Panc1 (cell line): ENCODE results near the gene AKAP13. TPM values are rescaled to one million over a fixed set of nuclear protein-coding genes. Genes with fewer than 3 reads are reported as not detected.
A peak's percentile ranks its signal among the peaks of the same experiment; 100 is the strongest.

Source experiments
- ATAC-seq: fragments of 200-7000 bp; cut with Tn5 transposase; 2 replicates; pipeline ENCODE4 v1.9.1; 2020; ENCODE audit warnings: mild to moderate bottlenecking, moderate library complexity
- BruUV-seq: library from RNA; stranded (reverse); fragments of 400-500 nt; replicated peaks from 2 replicates; lab custom pipeline; 2021; lab: Mats Ljungman, UMichigan
- CTCF ChIA-PET: fragments of 300-600 bp; sonication (Branson Sonifier 250); formaldehyde crosslinking; loops from one replicate; lab custom pipeline; 2022; ENCODE audit warnings: antibody characterized with exemption; lab: Charles Lee
- POLR2A ChIA-PET: fragments of 300-600 bp; sonication (Branson Sonifier 250); formaldehyde crosslinking; loops from one replicate; lab custom pipeline; 2022; ENCODE audit warnings: antibody characterized with exemption; lab: Charles Lee
- DNase-seq: peaks from one replicate; pipeline ENCODE4 v3.0.0-alpha.2; 2010; ENCODE audit warnings: low read depth, low spot score
- H3K27ac ChIP-seq: 2 replicates; pipeline ENCODE4 v1.5.1; 2011; ENCODE audit warnings: mild to moderate bottlenecking, low read length, inconsistent platforms
- H3K27me3 ChIP-seq: fragments of 200-500 bp; sonication (Bioruptor generic); 2 replicates; pipeline ENCODE4 v1.6.0; 2014; ENCODE audit warnings: low read length, inconsistent platforms; ENCODE audit not compliant: control insufficient read depth, insufficient read depth
- H3K36me3 ChIP-seq: fragments of 200-500 bp; sonication (Bioruptor generic); 2 replicates; pipeline ENCODE4 v1.5.1; 2014; ENCODE audit warnings: inconsistent platforms, mild to moderate bottlenecking, low read length, moderate library complexity; ENCODE audit not compliant: control insufficient read depth, insufficient read depth
- H3K4me1 ChIP-seq: 2 replicates; pipeline ENCODE4 v1.5.1; 2011; ENCODE audit warnings: inconsistent platforms, mild to moderate bottlenecking, low read length, moderate library complexity; ENCODE audit not compliant: control insufficient read depth, insufficient read depth
- H3K4me3 ChIP-seq, 2 experiments: 2 replicates each; pipeline ENCODE4 v1.5.1; 2011 to 2012; ENCODE audit warnings: low read depth in 2 of 2, low read length in 2 of 2, mild to moderate bottlenecking in 2 of 2, inconsistent platforms in 1 of 2, moderate library complexity in 1 of 2
- H3K9me3 ChIP-seq: fragments of 200-500 bp; sonication (Bioruptor generic); 2 replicates; pipeline ENCODE4 v1.5.1; 2014; ENCODE audit warnings: low read depth, mild to moderate bottlenecking, inconsistent platforms, low read length, moderate library complexity; ENCODE audit not compliant: control insufficient read depth, insufficient read depth
- POLR2AphosphoS5 ChIP-seq: IDR thresholded peaks from 2 replicates; pipeline ENCODE4 v1.6.1; 2012; ENCODE audit warnings: mild to moderate bottlenecking, low read depth, low read length, moderate library complexity
- in situ Hi-C: cut with HindIII; loops from 2 replicates; pipeline ENCODE4 v1.10.0; 2016; ENCODE audit warnings: low sequenced_read_pairs, low pct_unique_long_range_greater_than_20kb
- intact Hi-C: fragments of 100-400 bp; cut with micrococcal nuclease; formaldehyde crosslinking; loops from one replicate; pipeline ENCODE4 v1.10.0; 2022; ENCODE audit not compliant: unreplicated experiment
- total RNA-seq: library from RNA; stranded (reverse); gene quantifications from one replicate; pipeline ENCODE4 v1.2.1, GENCODE V29; 2021; ENCODE audit not compliant: unreplicated experiment
- TF ChIP-seq, protein P1 (sequence below): fragments of 450-650 bp; IDR thresholded peaks from 2 replicates; pipeline ENCODE4 v1.5.1; 2017; ENCODE audit warnings: mild to moderate bottlenecking
- TF ChIP-seq, protein P2 (sequence below), 2 experiments: IDR thresholded peaks; 2 replicates each; pipeline ENCODE4 v1.6.1; 2011 to 2012; ENCODE audit warnings: low read depth in 2 of 2, control low read depth in 1 of 2, low read length in 1 of 2, mild to moderate bottlenecking in 1 of 2, moderate library complexity in 1 of 2; ENCODE audit not compliant: insufficient read depth in 1 of 2

AKAP13 gene
- total RNA-seq, 1 experiment from 2014 or later, result 94.2 TPM

DNA sequence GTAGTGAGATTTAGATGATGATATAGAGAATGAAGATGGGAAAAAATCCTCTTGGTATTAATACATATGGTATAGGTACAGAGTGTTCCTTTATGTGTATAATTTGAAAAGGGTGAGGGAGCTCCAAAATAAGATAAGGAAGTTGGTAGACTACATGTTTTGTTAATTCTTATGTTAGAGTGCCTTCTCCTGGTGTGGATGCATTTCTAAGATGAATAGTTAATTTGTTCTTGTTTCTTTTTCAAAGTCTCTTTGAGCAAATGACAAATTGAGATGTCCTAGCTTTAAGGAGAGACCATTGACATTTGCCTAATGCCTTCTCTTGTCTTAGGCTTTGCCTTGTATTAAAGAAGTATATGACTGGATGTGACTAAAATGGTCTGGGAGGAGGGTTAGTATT, 34.1 kb downstream of the AKAP13 start:
- Histone ChIP-seq H3K36me3 (no peaks in the 10 kb centered on the region), H3K27ac (peak overlapping the region; percentile 95), H3K9me3 (no peaks in the 10 kb centered on the region), H3K4me1 (peaks cover 61% of the 10 kb centered on the region), H3K4me3 (no peak overlapping the region), H3K27me3 (no peaks in the 10 kb centered on the region)
- in situ Hi-C loops (no loop called here), intact Hi-C loops (no loop called here)
- ATAC-seq (no peak), DNase-seq (no peak)
- no TSS peak for BruUV-seq
- no peak for TF ChIP-seq POLR2AphosphoS5
- TF ChIP-seq, protein P1, sequence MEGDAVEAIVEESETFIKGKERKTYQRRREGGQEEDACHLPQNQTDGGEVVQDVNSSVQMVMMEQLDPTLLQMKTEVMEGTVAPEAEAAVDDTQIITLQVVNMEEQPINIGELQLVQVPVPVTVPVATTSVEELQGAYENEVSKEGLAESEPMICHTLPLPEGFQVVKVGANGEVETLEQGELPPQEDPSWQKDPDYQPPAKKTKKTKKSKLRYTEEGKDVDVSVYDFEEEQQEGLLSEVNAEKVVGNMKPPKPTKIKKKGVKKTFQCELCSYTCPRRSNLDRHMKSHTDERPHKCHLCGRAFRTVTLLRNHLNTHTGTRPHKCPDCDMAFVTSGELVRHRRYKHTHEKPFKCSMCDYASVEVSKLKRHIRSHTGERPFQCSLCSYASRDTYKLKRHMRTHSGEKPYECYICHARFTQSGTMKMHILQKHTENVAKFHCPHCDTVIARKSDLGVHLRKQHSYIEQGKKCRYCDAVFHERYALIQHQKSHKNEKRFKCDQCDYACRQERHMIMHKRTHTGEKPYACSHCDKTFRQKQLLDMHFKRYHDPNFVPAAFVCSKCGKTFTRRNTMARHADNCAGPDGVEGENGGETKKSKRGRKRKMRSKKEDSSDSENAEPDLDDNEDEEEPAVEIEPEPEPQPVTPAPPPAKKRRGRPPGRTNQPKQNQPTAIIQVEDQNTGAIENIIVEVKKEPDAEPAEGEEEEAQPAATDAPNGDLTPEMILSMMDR, result peak; percentile 19; the same call in 1 of the 2 replicates
- POLR2A ChIA-PET, result interaction anchor here (0.5 to 0.8 kb wide), 4 partner anchors 10 to 84 kb away, joined by 3 to 6 read pairs (median 4); no protein-coding TSS in a partner anchor
- CTCF ChIA-PET, result interaction anchor here (0.5 to 3.6 kb wide), 6 partner anchors 70 to 118 kb away, joined by 3 to 26 read pairs (median 4); no protein-coding TSS in a partner anchor

DNA sequence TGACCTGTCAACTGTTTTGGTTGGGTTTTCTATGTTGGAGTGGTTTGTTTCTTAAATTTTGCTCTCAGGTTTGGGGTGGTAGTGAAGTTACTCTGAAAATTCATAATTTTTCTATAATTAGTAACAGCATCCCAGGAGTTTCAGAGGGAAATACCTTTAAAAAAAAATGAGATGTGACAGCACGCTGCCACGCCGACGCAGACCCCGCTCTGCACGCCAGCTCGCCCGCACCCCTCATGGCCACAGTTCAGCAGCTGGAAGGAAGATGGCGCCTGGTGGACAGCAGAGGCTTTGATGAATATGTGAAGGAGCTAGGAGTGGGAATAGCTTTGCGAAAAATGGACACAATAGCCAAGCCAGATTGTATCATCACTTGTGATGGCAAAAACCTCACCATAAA, 34.6 kb downstream of the AKAP13 start:
- BruUV-seq, result no TSS peak
- Histone ChIP-seq H3K4me1 (peaks cover 60% of the 10 kb centered on the region), H3K36me3 (no peaks in the 10 kb centered on the region), H3K4me3 (no peak overlapping the region), H3K27ac (peak overlapping the region; percentile 95), H3K27me3 (no peaks in the 10 kb centered on the region), H3K9me3 (no peaks in the 10 kb centered on the region)
- TF ChIP-seq POLR2AphosphoS5, result no peak
- TF ChIP-seq, protein P1, result 0 out of 2 replicates have a peak, but pooled peaks have one; percentile 26
- TF ChIP-seq, protein P2, sequence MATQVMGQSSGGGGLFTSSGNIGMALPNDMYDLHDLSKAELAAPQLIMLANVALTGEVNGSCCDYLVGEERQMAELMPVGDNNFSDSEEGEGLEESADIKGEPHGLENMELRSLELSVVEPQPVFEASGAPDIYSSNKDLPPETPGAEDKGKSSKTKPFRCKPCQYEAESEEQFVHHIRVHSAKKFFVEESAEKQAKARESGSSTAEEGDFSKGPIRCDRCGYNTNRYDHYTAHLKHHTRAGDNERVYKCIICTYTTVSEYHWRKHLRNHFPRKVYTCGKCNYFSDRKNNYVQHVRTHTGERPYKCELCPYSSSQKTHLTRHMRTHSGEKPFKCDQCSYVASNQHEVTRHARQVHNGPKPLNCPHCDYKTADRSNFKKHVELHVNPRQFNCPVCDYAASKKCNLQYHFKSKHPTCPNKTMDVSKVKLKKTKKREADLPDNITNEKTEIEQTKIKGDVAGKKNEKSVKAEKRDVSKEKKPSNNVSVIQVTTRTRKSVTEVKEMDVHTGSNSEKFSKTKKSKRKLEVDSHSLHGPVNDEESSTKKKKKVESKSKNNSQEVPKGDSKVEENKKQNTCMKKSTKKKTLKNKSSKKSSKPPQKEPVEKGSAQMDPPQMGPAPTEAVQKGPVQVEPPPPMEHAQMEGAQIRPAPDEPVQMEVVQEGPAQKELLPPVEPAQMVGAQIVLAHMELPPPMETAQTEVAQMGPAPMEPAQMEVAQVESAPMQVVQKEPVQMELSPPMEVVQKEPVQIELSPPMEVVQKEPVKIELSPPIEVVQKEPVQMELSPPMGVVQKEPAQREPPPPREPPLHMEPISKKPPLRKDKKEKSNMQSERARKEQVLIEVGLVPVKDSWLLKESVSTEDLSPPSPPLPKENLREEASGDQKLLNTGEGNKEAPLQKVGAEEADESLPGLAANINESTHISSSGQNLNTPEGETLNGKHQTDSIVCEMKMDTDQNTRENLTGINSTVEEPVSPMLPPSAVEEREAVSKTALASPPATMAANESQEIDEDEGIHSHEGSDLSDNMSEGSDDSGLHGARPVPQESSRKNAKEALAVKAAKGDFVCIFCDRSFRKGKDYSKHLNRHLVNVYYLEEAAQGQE (IDR thresholded peaks at IDR 0.05; ENCODE audit: insufficient read depth in 1 of 2, low read depth in 2 of 2, low read length in 1 of 2), result no peak
- intact Hi-C loops (no loop called here), in situ Hi-C loops (no loop called here)
- no peak for ATAC-seq
- CTCF ChIA-PET, result interaction anchor here (0.6 to 3.6 kb wide), 5 partner anchors 70 to 119 kb away, joined by 4 to 26 read pairs (median 6); no protein-coding TSS in a partner anchor
- DNase-seq, result no peak
- POLR2A ChIA-PET, result interaction anchor here (0.5 to 0.8 kb wide), 3 partner anchors 10 to 390 kb away, joined by 3 to 6 read pairs (median 5); no protein-coding TSS in a partner anchor
